ENCODE measurements around the gene KRT37. TPM values are rescaled to one million over a fixed set of nuclear protein-coding genes. Genes with fewer than 3 reads are reported as not detected.
"Not testable (repeated sequence)": the region's sequence is repeated elsewhere in the genome, so short reads cannot be mapped to it uniquely, and the experiment has no call there.

Gene KRT37
- total and polyA plus RNA-seq, 5 donors from 2014 or later: not detected

DNA sequence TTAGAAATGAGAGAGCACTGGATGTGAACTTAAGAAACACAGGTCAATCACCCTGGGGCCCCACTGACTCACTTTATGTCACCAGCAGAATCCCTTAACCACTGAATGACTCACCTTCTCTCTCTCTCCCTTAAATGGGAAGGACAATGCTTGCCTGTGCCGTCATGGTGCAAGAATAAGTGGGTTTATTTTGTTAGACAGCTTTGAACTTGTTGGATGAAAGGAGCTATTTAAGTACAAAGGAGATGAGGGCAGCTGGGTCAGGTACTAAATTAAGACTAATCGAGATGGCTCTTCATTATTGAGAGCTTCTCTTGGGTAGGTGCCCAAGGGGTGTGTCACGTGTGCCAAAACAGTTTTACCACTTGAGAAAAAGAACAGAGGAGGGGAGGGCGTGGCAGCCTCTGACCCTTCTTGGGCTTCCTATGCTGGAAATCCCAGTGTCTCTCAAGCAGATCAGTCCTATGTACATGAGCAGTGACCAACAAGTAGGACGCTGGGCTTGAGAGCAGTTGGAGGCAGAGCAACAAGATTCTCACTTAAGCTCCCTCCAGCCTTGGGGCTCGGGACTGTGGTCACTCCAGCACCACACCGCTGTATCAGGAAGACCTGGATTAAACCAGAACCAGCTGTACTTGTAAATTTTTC, 20.2 kb downstream of the KRT37 start:
- no peak overlapping the region for H3K4me3 Mint-ChIP-seq

GRCh38 chr17:41403404-41404023, 20.9 kb downstream of the KRT37 start:
- H3K27ac ChIP-seq (ENCODE audit: insufficient read depth, low read length, poor library complexity, severe bottlenecking): no peak overlapping the region
- no peaks in the 10 kb centered on the region for H3K9me3 Mint-ChIP-seq
- no peaks in the 10 kb centered on the region for H3K27me3 ChIP-seq (ENCODE audit: control insufficient read depth, insufficient read depth, low read length)
- no peak for DNase-seq
- no peaks in the 10 kb centered on the region for H3K36me3 ChIP-seq (ENCODE audit: control insufficient read depth, insufficient read depth, low read length)
- H3K36me3 Mint-ChIP-seq: no peaks in the 10 kb centered on the region
- H3K27me3 Mint-ChIP-seq: peaks cover 8% of the 10 kb centered on the region
- no peak for ATAC-seq (ENCODE audit: low read depth in 2 of 2)
- H3K4me3 Mint-ChIP-seq: no peak overlapping the region
- H3K27ac Mint-ChIP-seq: no peak overlapping the region
- H3K4me1 Mint-ChIP-seq: peaks cover 0 to 9% (median 3%) of the 10 kb centered on the region in 4 donors
- H3K9me3 ChIP-seq (ENCODE audit: control insufficient read depth in 2 of 2, low read length in 2 of 2): no peaks in the 10 kb centered on the region
- no peak overlapping the region for H3K4me3 ChIP-seq (ENCODE audit: low read depth, low read length)
- H3K4me1 ChIP-seq (ENCODE audit: control insufficient read depth, insufficient read depth, low read length, poor library complexity, severe bottlenecking): no peaks in the 10 kb centered on the region

More for the DNA sequence above, 20.2 kb downstream of the KRT37 start:
- Histone ChIP-seq H3K4me1 (ENCODE audit: control insufficient read depth, insufficient read depth, low read length, poor library complexity, severe bottlenecking) (no peaks in the 10 kb centered on the region), H3K36me3 (ENCODE audit: control insufficient read depth, insufficient read depth, low read length) (no peaks in the 10 kb centered on the region), H3K27me3 (ENCODE audit: control insufficient read depth, insufficient read depth, low read length) (no peaks in the 10 kb centered on the region), H3K9me3 (ENCODE audit: control insufficient read depth in 2 of 2, low read length in 2 of 2) (no peaks in the 10 kb centered on the region), H3K4me3 (ENCODE audit: low read depth, low read length) (no peak overlapping the region), H3K27ac (ENCODE audit: insufficient read depth, low read length, poor library complexity, severe bottlenecking) (no peak overlapping the region)
- no peak overlapping the region for H3K27ac Mint-ChIP-seq
- H3K9me3 Mint-ChIP-seq: no peaks in the 10 kb centered on the region
- peaks cover 0 to 8% (median 3%) of the 10 kb centered on the region in 4 donors for H3K4me1 Mint-ChIP-seq
- ATAC-seq (ENCODE audit: low read depth in 2 of 2) (peak in 1 of 2 donors; percentile 31), DNase-seq (peak in 1 of 3 donors; percentile 15)
- peaks cover 8% of the 10 kb centered on the region for H3K27me3 Mint-ChIP-seq
- no peaks in the 10 kb centered on the region for H3K36me3 Mint-ChIP-seq

DNA sequence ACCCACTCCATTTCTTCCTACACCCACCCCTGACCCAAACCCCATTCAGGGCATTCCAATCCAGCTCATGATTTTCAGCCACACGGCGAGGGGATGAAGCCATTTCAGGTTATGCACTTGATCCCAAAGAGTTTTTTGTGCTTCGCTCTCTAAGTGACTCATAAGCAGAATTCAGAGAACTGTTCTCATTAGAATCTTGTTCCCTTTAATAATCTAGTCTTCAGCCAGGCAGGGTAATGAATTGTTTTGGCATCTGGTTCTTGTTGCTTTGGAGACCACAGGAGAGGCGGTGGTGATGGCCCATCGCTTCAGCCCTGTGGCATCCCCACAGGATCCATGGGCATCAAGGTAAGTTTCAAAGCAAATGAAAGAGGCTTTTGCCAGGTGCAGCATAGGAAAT, 22.2 kb downstream of the KRT37 start:
- H3K36me3 Mint-ChIP-seq: no peaks in the 10 kb centered on the region
- Histone ChIP-seq H3K4me1 (ENCODE audit: control insufficient read depth, insufficient read depth, low read length, poor library complexity, severe bottlenecking) (no peaks in the 10 kb centered on the region), H3K27me3 (ENCODE audit: control insufficient read depth, insufficient read depth, low read length) (no peaks in the 10 kb centered on the region), H3K9me3 (ENCODE audit: control insufficient read depth in 2 of 2, low read length in 2 of 2) (no peaks in the 10 kb centered on the region), H3K4me3 (ENCODE audit: low read depth, low read length) (no peak overlapping the region), H3K27ac (ENCODE audit: insufficient read depth, low read length, poor library complexity, severe bottlenecking) (no peak overlapping the region), H3K36me3 (ENCODE audit: control insufficient read depth, insufficient read depth, low read length) (no peaks in the 10 kb centered on the region)
- H3K27me3 Mint-ChIP-seq: peaks cover 10% of the 10 kb centered on the region
- peak overlapping the region in 1 of 3 donors; percentile 79 for H3K27ac Mint-ChIP-seq
- peaks cover 0 to 9% (median 3%) of the 10 kb centered on the region in 4 donors for H3K4me1 Mint-ChIP-seq
- DNase-seq (no peak), ATAC-seq (ENCODE audit: low read depth in 2 of 2) (no peak)
- H3K4me3 Mint-ChIP-seq: no peak overlapping the region
- H3K9me3 Mint-ChIP-seq: no peaks in the 10 kb centered on the region

DNA sequence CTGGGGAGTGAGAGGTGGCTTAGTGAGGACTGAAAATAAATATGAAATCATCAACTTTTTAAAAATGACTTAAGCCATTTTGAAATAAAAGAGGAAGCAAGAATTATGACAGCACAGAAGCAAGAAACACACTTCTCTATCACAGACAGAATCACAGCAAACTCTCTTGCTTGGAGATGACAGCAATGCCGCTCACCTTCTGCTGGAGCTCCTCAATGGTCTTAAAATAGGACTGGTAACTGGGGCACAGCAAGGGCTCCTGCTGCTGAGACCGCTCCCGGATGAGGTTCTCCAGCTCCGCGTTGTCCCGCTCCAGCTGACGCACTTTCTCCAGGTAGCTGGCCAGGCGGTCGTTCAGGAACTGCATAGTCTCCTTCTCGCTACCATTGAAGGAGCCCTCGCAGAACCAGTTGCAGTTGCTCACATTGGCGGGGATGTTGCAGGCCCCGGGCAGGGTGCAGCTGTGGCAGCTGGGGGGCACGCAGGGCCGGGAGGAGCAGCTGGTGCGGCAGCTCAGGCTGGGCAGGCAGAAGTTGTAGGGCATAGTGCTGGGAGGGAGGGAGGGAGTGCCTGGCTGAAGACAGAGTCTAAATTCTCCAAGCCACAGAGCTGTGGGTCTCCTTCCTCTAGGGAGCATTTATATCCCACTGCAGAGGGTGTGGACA, 27.3 kb downstream of the KRT37 start, which contains the start of gene KRT31:
KRT31 (minus strand) TSS at position 613 of the 665 bp plus-strand sequence; CDS start at position 544, 69 bp downstream.
- Mint-ChIP-seq H3K27ac (no peak within 1 kb of the TSS), H3K9me3 (peaks cover 0 to under 1% (median 0%) of the 10 kb centered on the region in 7 donors), H3K27me3 (peaks cover 13% of the 10 kb centered on the region), H3K4me3 (no peak within 1 kb of the TSS), H3K4me1 (peaks cover 0 to 4% (median 0%) of the 10 kb centered on the region in 4 donors), H3K36me3 (no peaks in the 10 kb centered on the region)
- Histone ChIP-seq H3K27me3 (ENCODE audit: control insufficient read depth, insufficient read depth, low read length) (no peaks in the 10 kb centered on the region), H3K4me1 (ENCODE audit: control insufficient read depth, insufficient read depth, low read length, poor library complexity, severe bottlenecking) (no peaks in the 10 kb centered on the region), H3K27ac (ENCODE audit: insufficient read depth, low read length, poor library complexity, severe bottlenecking) (no peak within 1 kb of the TSS), H3K9me3 (ENCODE audit: control insufficient read depth in 2 of 2, low read length in 2 of 2) (no peaks in the 10 kb centered on the region), H3K4me3 (ENCODE audit: low read depth, low read length) (no peak within 1 kb of the TSS), H3K36me3 (ENCODE audit: control insufficient read depth, insufficient read depth, low read length) (no peaks in the 10 kb centered on the region)
- DNase-seq: no peak
- ATAC-seq (ENCODE audit: low read depth in 2 of 2): no peak

DNA sequence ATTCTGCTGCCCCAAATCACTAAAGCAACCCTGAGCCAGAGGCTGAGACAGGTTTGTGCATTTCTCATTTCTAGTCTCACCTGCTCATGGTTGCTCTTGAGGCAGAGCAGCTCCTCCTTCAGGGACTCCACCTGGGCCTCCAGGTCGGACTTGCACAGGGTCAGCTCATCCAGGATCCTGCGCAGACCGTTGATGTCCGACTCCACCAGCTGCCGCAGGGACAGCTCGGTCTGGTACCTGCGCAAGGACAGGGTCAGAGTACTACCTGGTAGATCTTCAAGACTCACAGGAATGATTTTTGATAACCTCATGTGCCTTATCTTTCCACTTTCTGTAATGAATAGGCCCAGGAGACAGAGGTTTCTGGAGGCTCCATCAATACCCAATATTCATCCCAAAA, 28.0 kb downstream of the KRT37 start:
- ATAC-seq (ENCODE audit: low read depth in 2 of 2): no peak
- H3K4me3 Mint-ChIP-seq: no peak overlapping the region
- H3K36me3 Mint-ChIP-seq: no peaks in the 10 kb centered on the region

DNA sequence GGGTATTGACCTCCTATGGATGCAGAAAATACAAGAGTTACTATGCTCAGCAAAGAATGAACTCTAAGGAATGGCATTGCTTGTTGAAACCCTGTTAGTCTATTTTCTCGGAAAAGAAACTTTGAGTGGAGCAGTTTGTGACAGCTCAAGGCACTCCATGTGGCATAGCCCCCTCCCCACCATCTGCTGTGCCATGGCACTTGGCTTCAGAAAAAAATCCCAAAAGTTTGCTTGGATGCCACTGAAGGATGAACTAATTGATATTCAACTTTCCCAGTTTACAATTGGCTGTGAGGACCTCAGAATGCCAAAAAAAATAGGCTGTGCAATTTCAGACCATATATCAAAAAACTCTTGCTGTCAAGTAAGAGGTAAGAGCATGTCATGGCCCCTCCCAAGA, 28.8 kb downstream of the KRT37 start:
- peaks cover 5% of the 10 kb centered on the region for H3K27me3 ChIP-seq (ENCODE audit: control insufficient read depth, insufficient read depth, low read length)
- H3K27me3 Mint-ChIP-seq: peaks cover 21% of the 10 kb centered on the region
- no peaks in the 10 kb centered on the region for H3K36me3 ChIP-seq (ENCODE audit: control insufficient read depth, insufficient read depth, low read length)
- H3K4me3 ChIP-seq (ENCODE audit: low read depth, low read length): no peak overlapping the region
- ATAC-seq (ENCODE audit: low read depth in 2 of 2) (no peak), DNase-seq (no peak)
- no peaks in the 10 kb centered on the region for H3K4me1 ChIP-seq (ENCODE audit: control insufficient read depth, insufficient read depth, low read length, poor library complexity, severe bottlenecking)
- no peak overlapping the region for H3K4me3 Mint-ChIP-seq
- H3K36me3 Mint-ChIP-seq: no peaks in the 10 kb centered on the region
- H3K27ac Mint-ChIP-seq: no peak overlapping the region
- H3K9me3 ChIP-seq (ENCODE audit: control insufficient read depth in 2 of 2, low read length in 2 of 2): no peaks in the 10 kb centered on the region
- H3K9me3 Mint-ChIP-seq: peaks cover 0 to 2% (median 0%) of the 10 kb centered on the region in 7 donors
- H3K4me1 Mint-ChIP-seq: peaks cover 0 to 4% (median 0%) of the 10 kb centered on the region in 4 donors
- H3K27ac ChIP-seq (ENCODE audit: insufficient read depth, low read length, poor library complexity, severe bottlenecking): no peak overlapping the region

More for the DNA sequence above, 28.0 kb downstream of the KRT37 start:
- H3K9me3 ChIP-seq (ENCODE audit: control insufficient read depth in 2 of 2, low read length in 2 of 2): no peaks in the 10 kb centered on the region
- H3K4me3 ChIP-seq (ENCODE audit: low read depth, low read length): no peak overlapping the region
- H3K36me3 ChIP-seq (ENCODE audit: control insufficient read depth, insufficient read depth, low read length): no peaks in the 10 kb centered on the region
- Mint-ChIP-seq H3K4me1 (peaks cover 0 to 4% (median 0%) of the 10 kb centered on the region in 4 donors), H3K27ac (peak overlapping the region in 1 of 3 donors; percentile 70), H3K27me3 (peaks cover 20% of the 10 kb centered on the region), H3K9me3 (peaks cover 0 to 2% (median 0%) of the 10 kb centered on the region in 7 donors)
- DNase-seq: no peak
- peaks cover 2% of the 10 kb centered on the region for H3K27me3 ChIP-seq (ENCODE audit: control insufficient read depth, insufficient read depth, low read length)
- no peaks in the 10 kb centered on the region for H3K4me1 ChIP-seq (ENCODE audit: control insufficient read depth, insufficient read depth, low read length, poor library complexity, severe bottlenecking)
- no peak overlapping the region for H3K27ac ChIP-seq (ENCODE audit: insufficient read depth, low read length, poor library complexity, severe bottlenecking)

DNA sequence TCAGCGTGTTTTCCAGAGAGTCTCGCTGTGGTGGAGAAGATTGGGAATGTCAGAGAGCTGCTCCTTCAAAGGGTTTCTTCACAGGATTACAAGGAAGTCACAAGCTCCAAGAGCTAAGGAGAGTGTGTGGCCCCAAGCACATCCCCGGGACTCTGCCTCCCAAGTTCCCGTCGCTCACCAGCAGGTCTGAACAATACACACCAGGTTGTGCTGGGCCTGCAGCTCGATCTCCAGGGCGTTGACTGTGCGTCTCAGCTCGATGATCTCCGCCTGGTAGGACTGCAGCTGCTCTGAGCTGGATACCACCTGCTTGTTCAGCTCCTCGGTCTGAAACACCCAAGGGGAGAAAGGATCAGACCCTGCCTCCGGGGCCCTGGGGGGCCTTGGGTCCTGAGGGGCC, 29.3 kb downstream of the KRT37 start:
- H3K27me3 ChIP-seq (ENCODE audit: control insufficient read depth, insufficient read depth, low read length); H3K9me3 ChIP-seq (ENCODE audit: control insufficient read depth in 2 of 2, low read length in 2 of 2); H3K4me3 ChIP-seq (ENCODE audit: low read depth, low read length); H3K36me3 Mint-ChIP-seq; ATAC-seq (ENCODE audit: low read depth in 2 of 2); H3K4me1 ChIP-seq (ENCODE audit: control insufficient read depth, insufficient read depth, low read length, poor library complexity, severe bottlenecking); H3K4me3 Mint-ChIP-seq; H3K27ac ChIP-seq (ENCODE audit: insufficient read depth, low read length, poor library complexity, severe bottlenecking); DNase-seq; H3K36me3 ChIP-seq (ENCODE audit: control insufficient read depth, insufficient read depth, low read length); H3K9me3 Mint-ChIP-seq; H3K27ac Mint-ChIP-seq; H3K4me1 Mint-ChIP-seq: not testable (repeated sequence)
- peaks cover 21% of the 10 kb centered on the region for H3K27me3 Mint-ChIP-seq
